Measurements from ENCODE around the gene MMP11. TPM values are rescaled to one million over a fixed set of nuclear protein-coding genes. Genes with fewer than 3 reads are reported as not detected.
A peak's percentile ranks its signal among the peaks of the same experiment; 100 is the strongest.
"Not testable (repeated sequence)": the region's sequence is repeated elsewhere in the genome, so short reads cannot be mapped to it uniquely, and the experiment has no call there.

MMP11 gene, protein sequence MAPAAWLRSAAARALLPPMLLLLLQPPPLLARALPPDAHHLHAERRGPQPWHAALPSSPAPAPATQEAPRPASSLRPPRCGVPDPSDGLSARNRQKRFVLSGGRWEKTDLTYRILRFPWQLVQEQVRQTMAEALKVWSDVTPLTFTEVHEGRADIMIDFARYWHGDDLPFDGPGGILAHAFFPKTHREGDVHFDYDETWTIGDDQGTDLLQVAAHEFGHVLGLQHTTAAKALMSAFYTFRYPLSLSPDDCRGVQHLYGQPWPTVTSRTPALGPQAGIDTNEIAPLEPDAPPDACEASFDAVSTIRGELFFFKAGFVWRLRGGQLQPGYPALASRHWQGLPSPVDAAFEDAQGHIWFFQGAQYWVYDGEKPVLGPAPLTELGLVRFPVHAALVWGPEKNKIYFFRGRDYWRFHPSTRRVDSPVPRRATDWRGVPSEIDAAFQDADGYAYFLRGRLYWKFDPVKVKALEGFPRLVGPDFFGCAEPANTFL
- 12.7 TPM for polyA plus RNA-seq
- long read RNA-seq, donor 1, partial matches to known transcripts: 29 of 32 reads
- long read RNA-seq, donor 1, other reads (novel, unspliced or antisense): 0 of 32 reads
- long read RNA-seq, donor 2, partial matches to known transcripts: 0 of 2 reads
- long read RNA-seq, donor 2, other reads (novel, unspliced or antisense): 0 of 2 reads
- long read RNA-seq, donor 3, transcript MMP11-201 (8 exons, 2,291 nt): major isoform, 8 of 8 reads
- long read RNA-seq, donor 3, partial matches to known transcripts: 0 of 8 reads
- long read RNA-seq, donor 3, other reads (novel, unspliced or antisense): 0 of 8 reads
- long read RNA-seq, donor 4: 0 reads
- long read RNA-seq, donor 5, partial matches to known transcripts: 0 of 14 reads
- long read RNA-seq, donor 5, other reads (novel, unspliced or antisense): 11 of 14 reads
- long read RNA-seq, donor 6, partial matches to known transcripts: 0 of 4 reads
- long read RNA-seq, donor 6, other reads (novel, unspliced or antisense): 0 of 4 reads
- long read RNA-seq, donor 7, partial matches to known transcripts: 0 of 3 reads
- long read RNA-seq, donor 7, other reads (novel, unspliced or antisense): 0 of 3 reads
- long read RNA-seq, donor 8, partial matches to known transcripts: 0 of 21 reads
- long read RNA-seq, donor 8, other reads (novel, unspliced or antisense): 17 of 21 reads
- long read RNA-seq, donor 9, transcript MMP11-201 (8 exons, 2,291 nt): major isoform, 5 of 5 reads
- long read RNA-seq, donor 9, partial matches to known transcripts: 0 of 5 reads
- long read RNA-seq, donor 9, other reads (novel, unspliced or antisense): 0 of 5 reads
- long read RNA-seq, donor 10, partial matches to known transcripts: 0 of 2 reads
- long read RNA-seq, donor 10, other reads (novel, unspliced or antisense): 0 of 2 reads
- long read RNA-seq, donor 11, transcript MMP11-201 (8 exons, 2,291 nt): major isoform, 8 of 151 reads
- long read RNA-seq, donor 11, partial matches to known transcripts: 137 of 151 reads
- long read RNA-seq, donor 11, other reads (novel, unspliced or antisense): 6 of 151 reads

DNA sequence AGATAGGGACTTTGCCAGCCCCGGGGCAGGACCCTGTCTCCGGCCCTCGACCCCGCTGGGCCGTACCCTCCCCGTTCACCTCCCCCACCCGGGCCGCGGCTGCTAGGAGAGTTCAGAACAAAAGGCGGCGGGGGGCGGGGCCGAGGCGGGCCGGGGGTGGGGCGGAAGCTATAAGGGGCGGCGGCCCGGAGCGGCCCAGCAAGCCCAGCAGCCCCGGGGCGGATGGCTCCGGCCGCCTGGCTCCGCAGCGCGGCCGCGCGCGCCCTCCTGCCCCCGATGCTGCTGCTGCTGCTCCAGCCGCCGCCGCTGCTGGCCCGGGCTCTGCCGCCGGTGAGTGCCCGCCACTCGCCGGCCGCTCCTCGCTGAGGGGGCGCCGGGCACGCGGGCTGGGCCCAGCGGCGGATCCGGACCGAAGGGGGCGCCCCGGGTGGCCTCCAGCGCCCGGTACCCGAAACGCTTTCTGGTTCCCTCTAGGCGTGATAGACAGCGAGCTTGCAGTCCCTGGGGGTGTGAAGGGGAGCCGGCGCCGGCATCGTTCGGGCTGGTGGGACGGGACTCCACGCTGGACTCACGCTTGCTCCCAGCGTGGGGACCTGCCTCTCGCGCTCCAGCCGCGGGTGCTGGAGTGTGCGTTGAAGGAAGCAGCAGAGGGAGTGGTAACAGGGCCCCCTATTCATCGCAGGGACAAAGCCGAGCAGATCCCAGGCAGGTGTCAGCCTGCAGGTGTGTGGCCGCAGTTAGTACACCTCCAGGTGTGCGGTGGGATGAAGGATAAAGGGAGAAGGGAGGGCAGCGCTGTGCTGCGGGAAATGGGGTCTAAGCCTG is at the start of gene MMP11:
Gene MMP11 (plus strand): TSS at position 201 of the 825 bp plus-strand sequence. CDS start 22 bp downstream, at position 223.
- WGBS (ENCODE audit: insufficient coverage, low lambda C conversion rate): no CpG with 5 or more reads among the region's 79 CpGs
- Histone ChIP-seq H3K9me3 (ENCODE audit: control insufficient read depth, low read depth, low read length) (no peaks in the 10 kb centered on the region), H3K27ac (ENCODE audit: low read length) (no peak within 1 kb of the TSS), H3K36me3 (ENCODE audit: control insufficient read depth, insufficient read depth, low read length) (no peaks in the 10 kb centered on the region), H3K27me3 (ENCODE audit: control insufficient read depth, insufficient read depth, low read length) (peaks cover 2% of the 10 kb centered on the region), H3K4me3 (ENCODE audit: low read length) (peak within 1 kb of the TSS; percentile 41), H3K4me1 (ENCODE audit: control insufficient read depth, insufficient read depth, low read length) (peaks cover 39% of the 10 kb centered on the region)
- peak in 1 of 2 donors; percentile 55 for DNase-seq

DNA sequence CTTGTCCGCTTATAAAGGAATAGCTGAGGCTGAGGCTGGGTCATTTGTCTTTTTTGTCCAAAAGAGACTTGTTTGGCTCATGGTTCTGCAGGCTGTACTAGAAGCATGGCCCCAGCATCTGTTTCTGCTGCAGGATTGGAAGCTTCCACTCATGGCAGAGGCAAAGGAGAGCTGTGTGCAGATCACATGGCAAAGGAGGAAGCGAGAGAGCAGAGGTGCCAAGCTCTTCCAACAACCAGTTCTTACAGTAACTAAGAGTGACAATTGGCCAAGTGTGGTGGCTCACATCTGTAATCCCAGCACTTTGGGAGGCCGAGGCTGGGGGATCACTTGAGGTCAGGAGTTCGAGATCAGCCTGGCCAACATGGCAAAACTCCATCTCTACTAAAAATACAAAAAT is 44.5 kb upstream of the MMP11 start:
- not testable (repeated sequence) for H3K36me3 ChIP-seq (ENCODE audit: control insufficient read depth, insufficient read depth, low read length); H3K4me3 ChIP-seq (ENCODE audit: low read length); H3K9me3 ChIP-seq (ENCODE audit: control insufficient read depth, low read depth, low read length); H3K27me3 ChIP-seq (ENCODE audit: control insufficient read depth, insufficient read depth, low read length); DNase-seq; H3K27ac ChIP-seq (ENCODE audit: low read length); H3K4me1 ChIP-seq (ENCODE audit: control insufficient read depth, insufficient read depth, low read length)
- WGBS (ENCODE audit: insufficient coverage, low lambda C conversion rate): no CpG with 5 or more reads among the region's 4 CpGs

DNA sequence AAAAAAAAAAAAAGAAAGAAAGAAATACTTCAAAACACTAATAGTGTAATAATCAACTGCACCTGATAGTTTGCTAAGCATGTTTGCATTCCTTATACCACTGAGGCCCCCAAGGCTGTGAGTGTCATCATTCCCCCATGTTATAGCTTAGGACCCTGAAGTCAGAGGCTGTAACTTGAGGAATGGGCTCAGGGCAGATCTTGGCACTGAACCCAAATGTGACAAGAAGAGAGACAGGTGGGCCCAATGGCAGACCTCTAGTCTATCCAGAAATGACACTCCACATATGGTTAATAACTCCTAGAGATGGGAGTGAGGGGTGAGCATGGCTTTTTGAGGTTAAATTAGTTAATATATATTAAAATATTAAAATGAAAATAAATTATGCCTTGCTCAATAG is 35.0 kb upstream of the MMP11 start:
- Histone ChIP-seq H3K4me3 (ENCODE audit: low read length) (no peak overlapping the region), H3K4me1 (ENCODE audit: control insufficient read depth, insufficient read depth, low read length) (no peaks in the 10 kb centered on the region), H3K9me3 (ENCODE audit: control insufficient read depth, low read depth, low read length) (no peaks in the 10 kb centered on the region), H3K36me3 (ENCODE audit: control insufficient read depth, insufficient read depth, low read length) (peaks cover 7% of the 10 kb centered on the region), H3K27me3 (ENCODE audit: control insufficient read depth, insufficient read depth, low read length) (no peaks in the 10 kb centered on the region), H3K27ac (ENCODE audit: low read length) (no peak overlapping the region)
- no peak for DNase-seq

DNA sequence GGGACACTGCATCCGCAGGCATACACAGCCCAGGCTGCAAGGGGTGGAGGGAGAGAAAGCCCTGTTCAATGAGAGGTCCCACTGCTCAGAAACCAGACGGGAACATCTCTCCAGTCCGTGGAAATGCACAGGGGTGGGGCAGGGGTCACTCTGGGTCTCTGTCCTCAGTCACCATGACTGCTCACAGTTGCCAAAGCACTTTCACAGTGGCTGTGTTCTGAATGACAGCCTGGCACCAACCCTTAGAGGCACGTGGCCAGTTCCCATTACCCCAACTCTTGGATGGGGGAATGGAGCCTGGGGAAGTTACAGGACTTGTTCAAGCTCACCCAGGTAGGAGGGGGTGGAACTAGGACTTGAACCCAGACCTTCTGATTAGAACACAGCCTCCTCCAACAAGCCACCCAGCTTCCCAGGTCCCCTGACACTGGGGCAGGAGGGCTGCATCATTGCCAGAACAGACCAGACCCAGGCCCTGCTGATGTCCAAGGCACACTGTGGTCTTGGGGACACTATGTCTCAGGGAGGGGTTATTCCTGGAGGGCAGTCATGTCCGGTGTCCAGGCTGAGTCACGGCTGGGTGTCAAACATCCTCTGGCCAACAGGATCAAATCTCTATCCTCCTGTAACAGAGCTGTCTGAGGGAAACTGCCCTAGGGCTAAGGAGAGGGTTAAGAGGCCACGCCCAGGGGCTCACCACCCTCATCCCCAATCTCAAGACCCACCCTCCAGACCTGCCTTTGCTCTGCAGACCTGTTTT is 30.0 kb upstream of the MMP11 start:
- no CpG with 5 or more reads among the region's 7 CpGs for whole genome bisulfite sequencing (ENCODE audit: insufficient coverage, low lambda C conversion rate)
- no peak overlapping the region for H3K4me3 ChIP-seq (ENCODE audit: low read length)
- DNase-seq: no peak
- no peaks in the 10 kb centered on the region for H3K27me3 ChIP-seq (ENCODE audit: control insufficient read depth, insufficient read depth, low read length)
- no peak overlapping the region for H3K27ac ChIP-seq (ENCODE audit: low read length)
- H3K9me3 ChIP-seq (ENCODE audit: control insufficient read depth, low read depth, low read length): no peaks in the 10 kb centered on the region
- H3K36me3 ChIP-seq (ENCODE audit: control insufficient read depth, insufficient read depth, low read length): peaks cover 31% of the 10 kb centered on the region
- H3K4me1 ChIP-seq (ENCODE audit: control insufficient read depth, insufficient read depth, low read length): peaks cover 5% of the 10 kb centered on the region

DNA sequence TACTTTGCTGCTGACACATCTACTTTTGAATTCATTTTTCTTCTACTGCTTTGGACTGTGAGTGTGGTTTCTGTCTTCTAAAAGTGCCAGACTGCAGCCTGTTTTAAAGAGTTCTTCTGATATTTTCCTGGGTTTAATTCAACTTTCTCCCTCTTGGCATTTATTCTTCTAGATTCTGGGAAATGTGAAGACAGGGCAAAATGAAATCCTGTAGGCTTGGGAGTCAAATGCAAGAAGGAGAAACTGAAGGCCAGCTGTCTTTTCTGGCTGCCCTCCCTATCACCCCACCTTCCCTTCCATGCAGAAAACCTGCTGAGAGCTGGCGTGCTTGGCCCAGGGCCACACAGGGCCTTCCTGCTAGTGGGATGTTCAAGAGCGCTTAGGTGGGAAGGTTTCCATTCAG is 29.3 kb upstream of the MMP11 start:
- H3K36me3 ChIP-seq (ENCODE audit: control insufficient read depth, insufficient read depth, low read length): peaks cover 31% of the 10 kb centered on the region
- DNase-seq: no peak
- no CpG with 5 or more reads among the region's 2 CpGs for WGBS (ENCODE audit: insufficient coverage, low lambda C conversion rate)

DNA sequence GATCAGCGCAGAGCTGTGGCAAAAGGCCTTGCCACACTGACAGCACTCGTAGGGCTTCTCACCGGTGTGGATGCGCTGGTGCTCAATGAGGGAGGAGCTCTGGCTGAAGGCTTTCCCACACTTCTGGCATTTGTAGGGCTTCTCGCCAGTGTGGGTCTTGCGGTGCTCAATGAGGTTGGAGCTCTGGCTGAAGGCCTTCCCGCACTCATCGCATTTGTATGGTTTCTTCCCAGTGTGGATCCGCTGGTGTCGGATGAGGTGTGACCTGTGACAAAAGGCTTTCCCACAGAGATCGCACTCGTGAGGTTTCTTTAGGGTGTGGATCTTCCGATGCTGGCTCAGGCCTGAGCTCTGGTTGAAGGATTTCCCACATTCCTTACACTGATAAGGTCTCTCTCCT is 28.6 kb upstream of the MMP11 start:
- peaks cover 5% of the 10 kb centered on the region for H3K4me1 ChIP-seq (ENCODE audit: control insufficient read depth, insufficient read depth, low read length)
- H3K27me3 ChIP-seq (ENCODE audit: control insufficient read depth, insufficient read depth, low read length): no peaks in the 10 kb centered on the region
- DNase-seq: no peak
- peaks cover 31% of the 10 kb centered on the region for H3K36me3 ChIP-seq (ENCODE audit: control insufficient read depth, insufficient read depth, low read length)
- H3K4me3 ChIP-seq (ENCODE audit: low read length): no peak overlapping the region
- no peaks in the 10 kb centered on the region for H3K9me3 ChIP-seq (ENCODE audit: control insufficient read depth, low read depth, low read length)
- WGBS (ENCODE audit: insufficient coverage, low lambda C conversion rate): no CpG with 5 or more reads among the region's 13 CpGs
- no peak overlapping the region for H3K27ac ChIP-seq (ENCODE audit: low read length)

More for the DNA sequence above, 29.3 kb upstream of the MMP11 start:
- H3K4me3 ChIP-seq (ENCODE audit: low read length): no peak overlapping the region
- no peaks in the 10 kb centered on the region for H3K27me3 ChIP-seq (ENCODE audit: control insufficient read depth, insufficient read depth, low read length)
- no peaks in the 10 kb centered on the region for H3K9me3 ChIP-seq (ENCODE audit: control insufficient read depth, low read depth, low read length)
- peaks cover 5% of the 10 kb centered on the region for H3K4me1 ChIP-seq (ENCODE audit: control insufficient read depth, insufficient read depth, low read length)
- no peak overlapping the region for H3K27ac ChIP-seq (ENCODE audit: low read length)

DNA sequence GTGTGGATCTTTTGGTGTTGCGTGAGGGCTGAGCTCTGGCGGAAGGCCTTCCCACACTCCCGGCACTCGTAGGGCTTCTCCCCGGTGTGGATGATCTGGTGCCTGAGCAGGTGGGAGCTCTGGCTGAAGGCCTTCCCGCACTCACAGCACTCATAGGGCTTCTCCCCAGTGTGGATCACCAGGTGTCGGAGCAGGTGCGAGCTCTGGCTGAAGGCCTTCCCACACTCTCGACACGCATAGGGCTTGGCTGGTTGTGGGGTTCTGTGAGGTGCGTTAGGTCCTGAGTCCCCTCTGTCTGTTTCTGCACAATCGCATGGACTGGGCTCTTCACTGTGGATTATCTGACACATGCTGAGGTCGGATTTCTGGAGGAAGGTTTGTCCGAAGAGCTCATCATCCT is 28.2 kb upstream of the MMP11 start:
- Histone ChIP-seq H3K36me3 (ENCODE audit: control insufficient read depth, insufficient read depth, low read length) (peaks cover 31% of the 10 kb centered on the region), H3K27ac (ENCODE audit: low read length) (no peak overlapping the region), H3K27me3 (ENCODE audit: control insufficient read depth, insufficient read depth, low read length) (no peaks in the 10 kb centered on the region), H3K9me3 (ENCODE audit: control insufficient read depth, low read depth, low read length) (no peaks in the 10 kb centered on the region), H3K4me1 (ENCODE audit: control insufficient read depth, insufficient read depth, low read length) (peaks cover 5% of the 10 kb centered on the region), H3K4me3 (ENCODE audit: low read length) (no peak overlapping the region)
- no CpG with 5 or more reads among the region's 14 CpGs for WGBS (ENCODE audit: insufficient coverage, low lambda C conversion rate)
- no peak for DNase-seq

DNA sequence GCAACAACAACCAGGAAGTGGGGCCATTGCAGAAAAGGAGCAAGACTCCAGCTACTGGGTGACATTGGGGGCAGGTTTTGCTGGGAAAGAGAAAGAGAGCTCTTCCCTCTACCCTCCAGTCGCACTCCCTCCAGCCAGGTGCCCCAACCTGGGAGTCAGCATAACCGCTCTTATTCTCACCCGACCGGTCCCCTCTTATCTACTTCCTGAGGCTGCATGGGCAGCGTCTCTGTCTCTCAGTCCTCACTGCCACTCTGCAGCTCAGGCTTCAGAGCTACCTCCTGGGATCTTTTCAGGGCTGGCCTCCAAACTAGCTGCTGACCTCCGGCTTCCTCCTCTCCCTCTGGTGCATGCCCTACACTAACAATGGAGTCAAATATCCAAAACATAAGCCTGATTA is 26.9 kb upstream of the MMP11 start:
- no peak overlapping the region for H3K4me3 ChIP-seq (ENCODE audit: low read length)
- DNase-seq: peak; percentile 44 to 76

DNA sequence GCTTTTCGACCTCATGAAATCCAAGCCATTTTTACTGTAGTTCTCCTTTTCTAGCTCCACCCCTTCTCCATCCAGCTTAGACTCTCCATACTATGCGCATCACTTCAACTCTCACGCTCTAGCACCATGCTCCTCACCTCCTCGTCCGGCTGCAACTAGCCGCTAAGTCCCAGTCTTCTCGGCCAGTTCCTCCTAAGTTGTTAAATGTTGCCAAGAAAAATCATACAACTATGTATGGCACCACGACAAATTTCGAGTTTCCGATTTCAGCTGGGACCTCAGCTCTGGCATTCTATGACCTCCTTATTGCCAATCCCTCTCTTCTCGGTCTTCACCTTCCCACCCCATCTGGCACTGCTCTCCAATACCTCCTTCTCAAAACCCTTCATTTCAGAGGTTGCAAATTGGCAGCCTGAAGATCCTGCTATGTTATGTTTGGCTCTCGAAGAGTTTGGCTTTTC is 22.8 kb upstream of the MMP11 start:
- H3K4me1 ChIP-seq (ENCODE audit: control insufficient read depth, insufficient read depth, low read length): peaks cover 25% of the 10 kb centered on the region
- H3K36me3 ChIP-seq (ENCODE audit: control insufficient read depth, insufficient read depth, low read length): peaks cover 3% of the 10 kb centered on the region
- DNase-seq: peak in 1 of 2 donors; percentile 18
- no peaks in the 10 kb centered on the region for H3K9me3 ChIP-seq (ENCODE audit: control insufficient read depth, low read depth, low read length)
- H3K4me3 ChIP-seq (ENCODE audit: low read length): peak overlapping the region; percentile 83
- 94% methylated on average over 2 of the region's 12 CpGs for WGBS (ENCODE audit: insufficient coverage, low lambda C conversion rate)
- no peak overlapping the region for H3K27ac ChIP-seq (ENCODE audit: low read length)
- no peaks in the 10 kb centered on the region for H3K27me3 ChIP-seq (ENCODE audit: control insufficient read depth, insufficient read depth, low read length)

More for the DNA sequence above, 26.9 kb upstream of the MMP11 start:
- Histone ChIP-seq H3K9me3 (ENCODE audit: control insufficient read depth, low read depth, low read length) (no peaks in the 10 kb centered on the region), H3K27ac (ENCODE audit: low read length) (no peak overlapping the region), H3K36me3 (ENCODE audit: control insufficient read depth, insufficient read depth, low read length) (peaks cover 31% of the 10 kb centered on the region), H3K27me3 (ENCODE audit: control insufficient read depth, insufficient read depth, low read length) (no peaks in the 10 kb centered on the region), H3K4me1 (ENCODE audit: control insufficient read depth, insufficient read depth, low read length) (peaks cover 15% of the 10 kb centered on the region)
- no CpG with 5 or more reads among the region's 6 CpGs for WGBS (ENCODE audit: insufficient coverage, low lambda C conversion rate)

Data from large intestine (tissue), 12 donors.